Measurements from ENCODE around the gene PDE11A.

- TF ChIP-seq CTCF (IDR thresholded peaks at IDR 0.05) (no peak), POLR2A (IDR thresholded peaks at IDR 0.05) (no peak), POLR2AphosphoS5 (IDR thresholded peaks at IDR 0.05) (no peak)
Measured at GRCh38 chr2:178018141-178018540, 54.4 kb downstream of the PDE11A start.

Measured in transverse colon (tissue), 4 donors.